Activated B cell treated with CpG ODN at 0.5 μM for 24 hours (primary cell): ENCODE measurements around the gene PLEKHA1. TPM values are rescaled to one million over a fixed set of nuclear protein-coding genes. Genes with fewer than 3 reads are reported as not detected.

Experiments
- ATAC-seq: fragments of 200-7000 bp; cut with Tn5 transposase; one replicate; pipeline ENCODE4 v1.10.0; 2021; ENCODE audit warnings: low read depth, mild to moderate bottlenecking, moderate library complexity
- CTCF ChIA-PET: fragments of 350-600 bp; sonication (Branson Sonifier 250); formaldehyde crosslinking; loops from one replicate; lab custom pipeline; 2021; ENCODE audit warnings: antibody characterized with exemption; lab: Charles Lee
- POLR2A ChIA-PET: fragments of 350-600 bp; sonication (Branson Sonifier 250); formaldehyde crosslinking; loops from one replicate; lab custom pipeline; 2021; ENCODE audit warnings: antibody characterized with exemption; lab: Charles Lee
- DNase-seq: peaks from one replicate; pipeline ENCODE4 v3.0.0; 2022
- H3K27ac Mint-ChIP-seq: one replicate; pipeline ENCODE4 v1.8.0; 2020; ENCODE audit warnings: mixed read lengths
- H3K27me3 Mint-ChIP-seq: one replicate; pipeline ENCODE4 v1.8.0; 2021; ENCODE audit warnings: mixed read lengths
- H3K36me3 Mint-ChIP-seq: one replicate; pipeline ENCODE4 v1.8.0; 2021; ENCODE audit warnings: low read depth, mixed read lengths
- H3K4me1 Mint-ChIP-seq: one replicate; pipeline ENCODE4 v1.8.0; 2021; ENCODE audit warnings: mixed read lengths
- H3K4me3 Mint-ChIP-seq: one replicate; pipeline ENCODE4 v1.8.0; 2020; ENCODE audit warnings: mild to moderate bottlenecking, mixed read lengths
- H3K9me3 Mint-ChIP-seq: one replicate; pipeline ENCODE4 v1.8.0; 2020; ENCODE audit warnings: mixed read lengths
- intact Hi-C: fragments of 100-400 bp; cut with micrococcal nuclease; formaldehyde crosslinking; loops from one replicate; pipeline ENCODE4 v1.15.1; 2024
- total RNA-seq: library from RNA; stranded (reverse); gene quantifications from 2 replicates; pipeline ENCODE4 v1.2.3, GENCODE V29; 2022
- TF ChIP-seq, protein P1 (sequence below): fragments of 200-600 bp; IDR thresholded peaks from one replicate; pipeline ENCODE4 v1.8.0; 2022; ENCODE audit warnings: antibody characterized with exemption, mild to moderate bottlenecking

Gene PLEKHA1
- total RNA-seq, 1 donor from 2014 or later, result 12.8 TPM

DNA sequence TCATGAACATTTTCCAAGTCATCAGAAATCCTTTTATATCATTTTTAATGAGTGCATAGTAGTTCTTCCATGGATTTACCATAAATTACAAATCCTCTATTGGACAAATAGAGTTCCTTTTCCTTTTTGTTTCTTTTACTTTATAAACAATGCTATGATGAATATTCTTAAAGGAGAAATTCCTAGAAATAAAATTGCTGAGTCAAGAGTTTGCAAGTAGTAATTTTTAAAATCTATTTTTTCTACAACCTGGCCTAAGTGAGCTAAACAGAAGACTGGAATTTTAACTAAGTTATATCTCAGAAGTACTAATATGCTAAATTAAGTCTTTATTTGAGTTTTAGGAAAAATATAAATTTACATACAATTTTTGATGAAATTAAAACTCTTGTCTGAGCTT is 38.8 kb downstream of the PLEKHA1 start:
- ChIA-PET CTCF (no interaction called here), POLR2A (interaction anchor here (1.5 kb wide), 1 partner anchor 39 kb away, joined by 4 read pairs; the partner anchor contains the start of gene PLEKHA1)
- H3K27ac Mint-ChIP-seq, result no peak overlapping the region
- H3K4me1 Mint-ChIP-seq, result peaks cover 30% of the 10 kb centered on the region
- H3K4me3 Mint-ChIP-seq, result no peak overlapping the region
- TF ChIP-seq, protein P1, sequence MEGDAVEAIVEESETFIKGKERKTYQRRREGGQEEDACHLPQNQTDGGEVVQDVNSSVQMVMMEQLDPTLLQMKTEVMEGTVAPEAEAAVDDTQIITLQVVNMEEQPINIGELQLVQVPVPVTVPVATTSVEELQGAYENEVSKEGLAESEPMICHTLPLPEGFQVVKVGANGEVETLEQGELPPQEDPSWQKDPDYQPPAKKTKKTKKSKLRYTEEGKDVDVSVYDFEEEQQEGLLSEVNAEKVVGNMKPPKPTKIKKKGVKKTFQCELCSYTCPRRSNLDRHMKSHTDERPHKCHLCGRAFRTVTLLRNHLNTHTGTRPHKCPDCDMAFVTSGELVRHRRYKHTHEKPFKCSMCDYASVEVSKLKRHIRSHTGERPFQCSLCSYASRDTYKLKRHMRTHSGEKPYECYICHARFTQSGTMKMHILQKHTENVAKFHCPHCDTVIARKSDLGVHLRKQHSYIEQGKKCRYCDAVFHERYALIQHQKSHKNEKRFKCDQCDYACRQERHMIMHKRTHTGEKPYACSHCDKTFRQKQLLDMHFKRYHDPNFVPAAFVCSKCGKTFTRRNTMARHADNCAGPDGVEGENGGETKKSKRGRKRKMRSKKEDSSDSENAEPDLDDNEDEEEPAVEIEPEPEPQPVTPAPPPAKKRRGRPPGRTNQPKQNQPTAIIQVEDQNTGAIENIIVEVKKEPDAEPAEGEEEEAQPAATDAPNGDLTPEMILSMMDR, result no peak
- DNase-seq (no peak), ATAC-seq (no peak)
- H3K36me3 Mint-ChIP-seq, result peaks cover 51% of the 10 kb centered on the region
- peaks cover 2% of the 10 kb centered on the region for H3K9me3 Mint-ChIP-seq
- H3K27me3 Mint-ChIP-seq, result no peaks in the 10 kb centered on the region
- intact Hi-C loops, result no loop called here

DNA sequence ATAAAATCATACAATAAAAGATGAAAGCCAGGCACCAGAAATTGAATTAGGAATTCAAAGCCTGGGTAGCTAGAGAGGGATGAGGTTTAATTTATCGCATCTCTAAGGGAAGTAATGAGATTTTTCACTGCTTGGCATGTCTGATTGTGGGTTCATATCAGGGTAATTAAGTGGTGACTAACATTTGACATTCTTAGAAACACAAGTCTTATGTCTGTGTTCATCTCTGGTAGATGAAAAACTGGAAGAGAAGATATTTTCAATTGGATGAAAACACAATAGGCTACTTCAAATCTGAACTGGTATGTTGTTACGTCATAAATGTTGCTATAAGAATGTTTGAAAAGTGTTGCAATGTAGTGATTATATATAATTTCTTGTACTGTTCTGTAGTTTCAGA is 43.2 kb downstream of the PLEKHA1 start:
- H3K9me3 Mint-ChIP-seq, result peaks cover 2% of the 10 kb centered on the region
- peaks cover 61% of the 10 kb centered on the region for H3K4me1 Mint-ChIP-seq
- ATAC-seq (no peak), DNase-seq (no peak)
- H3K27me3 Mint-ChIP-seq, result no peaks in the 10 kb centered on the region
- peak overlapping the region; percentile 79 for H3K27ac Mint-ChIP-seq
- TF ChIP-seq, protein P1, result no peak
- no peak overlapping the region for H3K4me3 Mint-ChIP-seq
- POLR2A ChIA-PET, result no interaction called here
- CTCF ChIA-PET, result no interaction called here
- H3K36me3 Mint-ChIP-seq, result peaks cover 60% of the 10 kb centered on the region
- intact Hi-C loops, result no loop called here

DNA sequence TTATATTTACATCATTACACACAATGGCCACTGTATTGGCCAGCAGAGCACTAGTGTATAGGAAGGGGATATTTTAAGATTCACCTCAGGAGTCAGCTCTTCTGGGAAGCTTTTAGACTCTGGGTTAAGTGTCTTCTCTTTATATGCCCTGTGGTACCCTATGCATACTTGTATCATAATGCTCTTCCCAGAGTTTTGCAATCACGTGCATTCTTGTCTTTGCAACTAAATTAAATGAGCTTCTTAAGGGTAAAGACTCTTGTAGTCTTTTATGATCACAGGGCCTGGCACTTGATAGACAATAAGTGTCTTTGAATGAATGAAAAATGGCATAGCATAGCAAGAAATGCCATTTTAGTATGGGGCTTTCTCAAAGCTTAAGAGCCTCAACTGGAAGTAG is 44.5 kb downstream of the PLEKHA1 start:
- peaks cover 2% of the 10 kb centered on the region for H3K9me3 Mint-ChIP-seq
- no peak overlapping the region for H3K4me3 Mint-ChIP-seq
- ChIA-PET CTCF (interaction anchor here (1.2 kb wide), 1 partner anchor 16 kb away, joined by 6 read pairs; no protein-coding TSS in a partner anchor), POLR2A (interaction anchor here (0.6 to 1.4 kb wide), 2 partner anchors 44 to 74 kb away, joined by 3 read pairs; partner anchors contain the start of gene PLEKHA1)
- peaks cover 67% of the 10 kb centered on the region for H3K4me1 Mint-ChIP-seq
- intact Hi-C loops, result no loop called here
- no peak overlapping the region for H3K27ac Mint-ChIP-seq
- TF ChIP-seq, protein P1, result no peak
- H3K36me3 Mint-ChIP-seq, result peaks cover 56% of the 10 kb centered on the region
- H3K27me3 Mint-ChIP-seq, result no peaks in the 10 kb centered on the region
- ATAC-seq (no peak), DNase-seq (no peak)

DNA sequence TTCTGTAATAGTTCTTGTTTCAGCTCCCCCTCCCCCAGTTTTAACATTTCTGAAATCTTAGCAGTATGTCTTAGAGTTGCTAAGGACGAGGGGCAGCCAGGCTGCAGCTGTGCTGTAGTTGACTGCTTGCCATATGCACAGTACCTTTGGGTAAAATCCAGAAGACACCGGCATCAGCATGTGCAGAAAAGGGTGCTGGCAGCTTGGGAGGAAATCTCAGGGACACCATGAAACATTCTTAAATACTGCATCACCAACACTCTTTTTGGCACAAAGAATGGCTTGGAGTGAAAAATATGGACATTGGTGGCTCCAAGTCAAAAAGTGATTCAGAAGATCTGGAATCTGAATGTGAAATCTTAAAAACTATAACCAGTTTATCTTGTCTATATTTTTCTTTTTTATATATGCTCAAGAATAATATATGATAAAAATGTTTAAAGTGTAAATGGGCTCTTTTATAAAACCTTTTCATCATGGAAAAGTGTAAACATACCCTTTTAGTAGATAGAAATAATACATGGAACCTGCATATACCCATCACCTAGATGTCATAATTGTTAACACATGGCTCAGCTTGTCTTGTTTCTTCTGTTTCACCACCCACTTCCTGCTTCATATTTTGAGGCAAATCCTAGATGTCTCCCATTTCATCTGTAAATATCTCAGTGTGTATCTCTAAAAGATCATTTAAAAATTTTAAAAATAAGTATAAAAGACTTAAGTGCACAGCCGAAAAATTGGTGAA is 45.5 kb downstream of the PLEKHA1 start:
- Mint-ChIP-seq H3K27me3 (no peaks in the 10 kb centered on the region), H3K4me3 (no peak overlapping the region), H3K4me1 (peaks cover 74% of the 10 kb centered on the region), H3K27ac (no peak overlapping the region), H3K36me3 (peaks cover 55% of the 10 kb centered on the region), H3K9me3 (peaks cover 2% of the 10 kb centered on the region)
- ATAC-seq (no peak), DNase-seq (no peak)
- ChIA-PET POLR2A (interaction anchor here (1.4 kb wide), 1 partner anchor 45 kb away, joined by 3 read pairs; the partner anchor contains the start of gene PLEKHA1), CTCF (interaction anchor here (1.2 kb wide), 1 partner anchor 15 kb away, joined by 6 read pairs; no protein-coding TSS in a partner anchor)
- intact Hi-C loops, result no loop called here
- TF ChIP-seq, protein P1, result no peak

DNA sequence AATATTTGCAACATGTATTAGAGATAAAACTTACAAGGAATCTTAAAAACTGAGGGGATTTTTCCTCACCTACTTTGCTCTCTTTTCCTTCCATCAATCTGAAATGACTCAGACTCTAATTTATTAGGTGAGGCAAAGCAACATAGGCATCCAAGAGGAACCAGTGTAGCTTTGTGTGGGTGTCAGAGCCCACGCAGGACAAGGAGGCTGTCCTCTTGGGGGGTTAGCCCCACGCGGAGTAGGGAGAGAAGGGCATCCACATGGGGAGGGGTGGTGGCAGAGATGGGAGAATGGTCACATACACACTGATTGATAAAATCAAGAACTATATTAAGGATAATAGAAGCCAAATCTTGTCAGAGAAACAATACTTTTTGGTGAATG is 46.1 kb downstream of the PLEKHA1 start:
- ATAC-seq, result no peak
- TF ChIP-seq, protein P1, result no peak
- POLR2A ChIA-PET, result no interaction called here
- CTCF ChIA-PET, result no interaction called here
- H3K36me3 Mint-ChIP-seq, result peaks cover 51% of the 10 kb centered on the region
- H3K27ac Mint-ChIP-seq, result peak overlapping the region; percentile 72
- DNase-seq, result no peak
- H3K27me3 Mint-ChIP-seq, result no peaks in the 10 kb centered on the region
- H3K4me1 Mint-ChIP-seq, result peaks cover 73% of the 10 kb centered on the region
- H3K9me3 Mint-ChIP-seq, result peaks cover 2% of the 10 kb centered on the region
- no peak overlapping the region for H3K4me3 Mint-ChIP-seq
- intact Hi-C loops, result no loop called here
